ENCODE results near the gene SSBP3.

- no peak for TF ChIP-seq EZH2 (IDR thresholded peaks at IDR 0.05)
- no peak for TF ChIP-seq POLR2AphosphoS5 (IDR thresholded peaks at IDR 0.05; ENCODE audit: borderline replicate concordance, low read depth, low read length)
- no peak for TF ChIP-seq FOXP2 (optimal IDR thresholded peaks at IDR 0.05; ENCODE audit: control extremely low read depth, extremely low read length, insufficient read depth)
Observed at GRCh38 chr1:54227891-54228310, 178.3 kb downstream of the SSBP3 start.
